CD4-positive, alpha-beta T cell treated with Interferon gamma for 1 hour (primary cell): ENCODE results near the gene TMEM47.

Experiments
- DNase-seq: peaks from one replicate; pipeline ENCODE4 v3.0.0-alpha.2; 2020

TMEM47 gene

GRCh38 chrX:34656842-34657725 is at the start of gene TMEM47:
Gene TMEM47, minus strand, starts transcription at chrX:34657285. Its CDS starts 256 bp downstream, at chrX:34657029.
- no peak for DNase-seq

GRCh38 chrX:34687095-34687494 is 30.0 kb upstream of the TMEM47 start:
- no peak for DNase-seq

GRCh38 chrX:34659575-34659974 is 2.5 kb upstream of the TMEM47 start:
- DNase-seq = no peak

GRCh38 chrX:34658326-34658725 is 1.2 kb upstream of the TMEM47 start:
- no peak for DNase-seq

- DNase-seq = no peak
Observed at GRCh38 chrX:34657726-34658070, 613 bp upstream of the TMEM47 start.

- no peak for DNase-seq
Observed at GRCh38 chrX:34656467-34656841, 631 bp downstream of the TMEM47 start.

- no peak for DNase-seq
Observed at GRCh38 chrX:34655501-34656455, 1.3 kb downstream of the TMEM47 start.

- DNase-seq = no peak
Observed at GRCh38 chrX:34654696-34655490, 2.2 kb downstream of the TMEM47 start.

- DNase-seq = no peak
Observed at GRCh38 chrX:34653811-34654210, 3.3 kb downstream of the TMEM47 start.

GRCh38 chrX:34642849-34643248 is 14.2 kb downstream of the TMEM47 start:
- DNase-seq = no peak

GRCh38 chrX:34638116-34638515 is 19.0 kb downstream of the TMEM47 start:
- DNase-seq = no peak

GRCh38 chrX:34634349-34634748 is 22.7 kb downstream of the TMEM47 start:
- no peak for DNase-seq

- no peak for DNase-seq
Observed at GRCh38 chrX:34632384-34632783, 24.7 kb downstream of the TMEM47 start.

- DNase-seq = no peak
Observed at GRCh38 chrX:34631479-34632220, 25.4 kb downstream of the TMEM47 start.

- DNase-seq = no peak
Observed at GRCh38 chrX:34629572-34629971, 27.5 kb downstream of the TMEM47 start.

GRCh38 chrX:34624416-34624815 is 32.7 kb downstream of the TMEM47 start:
- no peak for DNase-seq

- DNase-seq = no peak
Observed at GRCh38 chrX:34619920-34620319, 37.2 kb downstream of the TMEM47 start.

- DNase-seq = no peak
Observed at GRCh38 chrX:34612036-34612435, 45.0 kb downstream of the TMEM47 start.

- no peak for DNase-seq
Observed at GRCh38 chrX:34598362-34598761, 58.7 kb downstream of the TMEM47 start.

- no peak for DNase-seq
Observed at GRCh38 chrX:34586936-34587335, 70.1 kb downstream of the TMEM47 start.

- no peak for DNase-seq
Observed at GRCh38 chrX:34586346-34586911, 70.7 kb downstream of the TMEM47 start.

- no peak for DNase-seq
Observed at GRCh38 chrX:34585561-34585960, 71.5 kb downstream of the TMEM47 start.
